ENCODE data around the gene MAPK4.
"Not testable (repeated sequence)": the region's sequence is repeated elsewhere in the genome, so short reads cannot be mapped to it uniquely, and the experiment has no call there.

MAPK4 gene

DNA sequence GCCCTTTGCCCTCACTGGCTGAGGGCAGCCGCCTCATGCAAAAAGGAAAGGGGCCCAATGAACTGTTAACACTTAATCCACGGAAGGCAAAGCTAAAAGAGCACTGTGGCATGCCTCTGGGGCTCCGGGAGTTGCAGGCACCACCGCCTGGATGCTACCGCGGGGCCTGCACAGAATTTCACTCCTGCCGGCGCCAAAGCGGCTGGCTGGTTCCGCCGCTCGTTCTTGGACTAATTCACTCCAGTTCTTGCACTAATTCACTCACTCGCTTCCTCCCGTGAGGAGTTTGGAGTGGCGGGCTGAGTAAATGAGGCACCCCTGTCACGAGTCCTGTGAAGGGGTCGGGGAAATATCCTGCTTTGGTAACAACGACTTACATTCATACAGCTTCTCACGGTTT is 14.0 kb upstream of the MAPK4 start:
- H3K9me3 ChIP-seq (ENCODE audit: insufficient read depth, low read depth, low read length): no peaks in the 10 kb centered on the region
- H3K9me2 ChIP-seq (replicated peaks; ENCODE audit: low read depth, low read length): no peaks in the 10 kb centered on the region
- no peaks in the 10 kb centered on the region for H3K36me3 ChIP-seq (ENCODE audit: insufficient read depth, low read length)
- no peaks in the 10 kb centered on the region for H3K79me2 ChIP-seq (ENCODE audit: insufficient read depth, low read length)
- no peak overlapping the region for H3K4me3 ChIP-seq (ENCODE audit: low read length, poor library complexity, severe bottlenecking)
- no peaks in the 10 kb centered on the region for H3K27me3 ChIP-seq (ENCODE audit: insufficient read depth, low read length, poor library complexity, severe bottlenecking)
- no peak overlapping the region for H2AFZ ChIP-seq (ENCODE audit: low read length)
- H4K20me1 ChIP-seq (ENCODE audit: insufficient read depth, low read length, poor library complexity, severe bottlenecking): no peaks in the 10 kb centered on the region
- no peak overlapping the region for H3K4me2 ChIP-seq (ENCODE audit: low read depth, low read length, poor library complexity, severe bottlenecking)
- no peak for TF ChIP-seq EZH2phosphoT487 (IDR thresholded peaks at IDR 0.05; ENCODE audit: borderline replicate concordance)
- TF ChIP-seq, protein P1, sequence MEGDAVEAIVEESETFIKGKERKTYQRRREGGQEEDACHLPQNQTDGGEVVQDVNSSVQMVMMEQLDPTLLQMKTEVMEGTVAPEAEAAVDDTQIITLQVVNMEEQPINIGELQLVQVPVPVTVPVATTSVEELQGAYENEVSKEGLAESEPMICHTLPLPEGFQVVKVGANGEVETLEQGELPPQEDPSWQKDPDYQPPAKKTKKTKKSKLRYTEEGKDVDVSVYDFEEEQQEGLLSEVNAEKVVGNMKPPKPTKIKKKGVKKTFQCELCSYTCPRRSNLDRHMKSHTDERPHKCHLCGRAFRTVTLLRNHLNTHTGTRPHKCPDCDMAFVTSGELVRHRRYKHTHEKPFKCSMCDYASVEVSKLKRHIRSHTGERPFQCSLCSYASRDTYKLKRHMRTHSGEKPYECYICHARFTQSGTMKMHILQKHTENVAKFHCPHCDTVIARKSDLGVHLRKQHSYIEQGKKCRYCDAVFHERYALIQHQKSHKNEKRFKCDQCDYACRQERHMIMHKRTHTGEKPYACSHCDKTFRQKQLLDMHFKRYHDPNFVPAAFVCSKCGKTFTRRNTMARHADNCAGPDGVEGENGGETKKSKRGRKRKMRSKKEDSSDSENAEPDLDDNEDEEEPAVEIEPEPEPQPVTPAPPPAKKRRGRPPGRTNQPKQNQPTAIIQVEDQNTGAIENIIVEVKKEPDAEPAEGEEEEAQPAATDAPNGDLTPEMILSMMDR (conservative IDR thresholded peaks at IDR 0.05; ENCODE audit: low read length): no peak
- H3K4me1 ChIP-seq (ENCODE audit: insufficient read depth, low read length, poor library complexity, severe bottlenecking): no peaks in the 10 kb centered on the region
- no peak overlapping the region for H3K9ac ChIP-seq (ENCODE audit: low read depth, low read length, poor library complexity, severe bottlenecking)
- no peaks in the 10 kb centered on the region for H3F3A ChIP-seq (ENCODE audit: low read depth)

DNA sequence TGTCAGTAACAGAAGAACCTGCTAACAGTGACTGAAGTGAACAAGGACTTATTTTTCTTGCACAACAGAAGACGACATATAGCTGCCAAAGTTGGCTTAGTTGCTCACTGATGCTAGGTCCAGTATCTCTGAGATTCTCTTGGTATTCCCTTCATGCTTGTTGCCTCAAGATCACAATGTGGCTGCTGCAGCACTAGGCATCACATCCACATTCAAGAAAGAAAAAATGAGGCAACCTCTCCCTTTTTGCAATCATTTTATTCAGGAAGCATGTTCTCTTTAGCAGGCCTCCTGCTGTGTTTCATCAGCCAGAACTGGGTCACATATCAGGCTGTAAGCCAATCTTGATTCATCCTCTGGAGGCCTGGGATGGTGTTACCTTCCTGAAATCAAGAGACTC is 11.7 kb upstream of the MAPK4 start:
- Histone ChIP-seq H2AFZ (ENCODE audit: low read length) (no peak overlapping the region), H3K9me2 (replicated peaks; ENCODE audit: low read depth, low read length) (no peaks in the 10 kb centered on the region), H3K4me2 (ENCODE audit: low read depth, low read length, poor library complexity, severe bottlenecking) (no peak overlapping the region), H3F3A (ENCODE audit: low read depth) (no peaks in the 10 kb centered on the region), H3K36me3 (ENCODE audit: insufficient read depth, low read length) (no peaks in the 10 kb centered on the region), H3K27me3 (ENCODE audit: insufficient read depth, low read length, poor library complexity, severe bottlenecking) (no peaks in the 10 kb centered on the region), H4K20me1 (ENCODE audit: insufficient read depth, low read length, poor library complexity, severe bottlenecking) (no peaks in the 10 kb centered on the region), H3K79me2 (ENCODE audit: insufficient read depth, low read length) (no peaks in the 10 kb centered on the region), H3K4me3 (ENCODE audit: low read length, poor library complexity, severe bottlenecking) (no peak overlapping the region), H3K9ac (ENCODE audit: low read depth, low read length, poor library complexity, severe bottlenecking) (no peak overlapping the region), H3K9me3 (ENCODE audit: insufficient read depth, low read depth, low read length) (no peaks in the 10 kb centered on the region), H3K4me1 (ENCODE audit: insufficient read depth, low read length, poor library complexity, severe bottlenecking) (no peaks in the 10 kb centered on the region)
- no peak for TF ChIP-seq EZH2phosphoT487 (IDR thresholded peaks at IDR 0.05; ENCODE audit: borderline replicate concordance)
- TF ChIP-seq, protein P1 (conservative IDR thresholded peaks at IDR 0.05; ENCODE audit: low read length): no peak

DNA sequence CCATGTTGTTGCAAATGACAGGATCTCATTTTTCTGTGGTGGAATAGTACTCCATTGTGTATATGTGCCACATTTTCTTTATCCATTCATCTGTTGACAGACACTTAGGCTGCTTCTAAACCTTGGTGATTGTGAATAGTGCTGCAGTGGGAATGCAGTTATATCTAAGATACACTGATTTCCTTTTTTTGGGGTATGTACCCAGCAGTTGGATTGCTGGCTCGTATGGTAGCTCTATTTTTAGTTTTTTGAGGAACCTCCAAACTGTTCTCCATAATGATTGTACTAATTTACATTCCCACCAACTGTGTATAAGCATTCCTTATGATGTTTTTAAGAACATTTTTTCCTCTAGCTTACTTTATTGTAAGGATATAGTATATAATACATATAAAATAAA is 8.2 kb upstream of the MAPK4 start:
- not testable (repeated sequence) for H3K9me3 ChIP-seq (ENCODE audit: insufficient read depth, low read depth, low read length); H3K79me2 ChIP-seq (ENCODE audit: insufficient read depth, low read length); H3K27me3 ChIP-seq (ENCODE audit: insufficient read depth, low read length, poor library complexity, severe bottlenecking); H3K4me2 ChIP-seq (ENCODE audit: low read depth, low read length, poor library complexity, severe bottlenecking); H3K9ac ChIP-seq (ENCODE audit: low read depth, low read length, poor library complexity, severe bottlenecking); H3K4me1 ChIP-seq (ENCODE audit: insufficient read depth, low read length, poor library complexity, severe bottlenecking); H2AFZ ChIP-seq (ENCODE audit: low read length); H3K4me3 ChIP-seq (ENCODE audit: low read length, poor library complexity, severe bottlenecking); H3K36me3 ChIP-seq (ENCODE audit: insufficient read depth, low read length); H4K20me1 ChIP-seq (ENCODE audit: insufficient read depth, low read length, poor library complexity, severe bottlenecking); H3F3A ChIP-seq (ENCODE audit: low read depth); H3K9me2 ChIP-seq (replicated peaks; ENCODE audit: low read depth, low read length)

DNA sequence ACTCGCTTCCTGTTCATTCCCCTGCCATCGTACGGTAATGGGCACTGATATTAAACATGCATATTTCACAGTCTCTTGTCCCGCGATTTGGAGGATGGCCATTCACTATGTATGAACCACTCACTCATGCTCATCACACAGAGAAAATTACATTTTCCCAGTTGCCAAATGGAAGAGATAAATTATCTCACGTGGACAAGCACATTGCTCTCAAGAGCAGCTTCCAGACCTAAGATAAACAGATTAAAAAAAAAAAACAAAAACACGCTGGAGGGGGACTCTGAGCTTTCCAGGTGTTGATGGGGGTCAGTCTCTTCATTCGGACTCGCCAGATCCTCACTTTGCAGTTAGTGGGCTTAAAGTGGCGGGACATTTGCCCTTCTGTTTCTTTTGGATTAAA is 1.7 kb upstream of the MAPK4 start:
- H3K9ac ChIP-seq (ENCODE audit: low read depth, low read length, poor library complexity, severe bottlenecking): no peak overlapping the region
- H4K20me1 ChIP-seq (ENCODE audit: insufficient read depth, low read length, poor library complexity, severe bottlenecking): no peaks in the 10 kb centered on the region
- H3F3A ChIP-seq (ENCODE audit: low read depth): no peaks in the 10 kb centered on the region
- no peaks in the 10 kb centered on the region for H3K9me2 ChIP-seq (replicated peaks; ENCODE audit: low read depth, low read length)
- H3K79me2 ChIP-seq (ENCODE audit: insufficient read depth, low read length): no peaks in the 10 kb centered on the region
- no peaks in the 10 kb centered on the region for H3K27me3 ChIP-seq (ENCODE audit: insufficient read depth, low read length, poor library complexity, severe bottlenecking)
- no peak overlapping the region for H2AFZ ChIP-seq (ENCODE audit: low read length)
- no peak overlapping the region for H3K4me2 ChIP-seq (ENCODE audit: low read depth, low read length, poor library complexity, severe bottlenecking)
- H3K4me1 ChIP-seq (ENCODE audit: insufficient read depth, low read length, poor library complexity, severe bottlenecking): no peaks in the 10 kb centered on the region
- TF ChIP-seq EZH2phosphoT487 (IDR thresholded peaks at IDR 0.05; ENCODE audit: borderline replicate concordance): no peak
- TF ChIP-seq, protein P1 (conservative IDR thresholded peaks at IDR 0.05; ENCODE audit: low read length): no peak
- H3K9me3 ChIP-seq (ENCODE audit: insufficient read depth, low read depth, low read length): peaks cover 11% of the 10 kb centered on the region; the same call in 1 of the 2 replicates
- H3K4me3 ChIP-seq (ENCODE audit: low read length, poor library complexity, severe bottlenecking): no peak overlapping the region
- no peaks in the 10 kb centered on the region for H3K36me3 ChIP-seq (ENCODE audit: insufficient read depth, low read length)
